Measurements from ENCODE around the gene TMEM200A. TPM values are rescaled to one million over a fixed set of nuclear protein-coding genes. Genes with fewer than 3 reads are reported as not detected.

Gene TMEM200A
- total RNA-seq, 1 donor from 2014 or later = 3.5 TPM

- no peak for DNase-seq (ENCODE audit: low spot score)
- Mint-ChIP-seq H3K4me3 (ENCODE audit: unreplicated experiment) (no peak overlapping the region), H3K27ac (ENCODE audit: unreplicated experiment) (no peak overlapping the region), H3K4me1 (ENCODE audit: unreplicated experiment) (no peaks in the 10 kb centered on the region), H3K27me3 (ENCODE audit: unreplicated experiment) (no peaks in the 10 kb centered on the region), H3K36me3 (ENCODE audit: low read depth, unreplicated experiment) (peaks cover 5% of the 10 kb centered on the region), H3K9me3 (ENCODE audit: unreplicated experiment) (no peaks in the 10 kb centered on the region)
- no peak for TF ChIP-seq CTCF (IDR thresholded peaks at IDR 0.05; ENCODE audit: unreplicated experiment)
Observed at GRCh38 chr6:130412556-130413290, 46.9 kb downstream of the TMEM200A start.

- TF ChIP-seq CTCF (IDR thresholded peaks at IDR 0.05; ENCODE audit: unreplicated experiment) = no peak
- Mint-ChIP-seq H3K4me3 (ENCODE audit: unreplicated experiment) (no peak overlapping the region), H3K36me3 (ENCODE audit: low read depth, unreplicated experiment) (no peaks in the 10 kb centered on the region), H3K27me3 (ENCODE audit: unreplicated experiment) (no peaks in the 10 kb centered on the region), H3K27ac (ENCODE audit: unreplicated experiment) (no peak overlapping the region), H3K9me3 (ENCODE audit: unreplicated experiment) (no peaks in the 10 kb centered on the region), H3K4me1 (ENCODE audit: unreplicated experiment) (no peaks in the 10 kb centered on the region)
- DNase-seq (ENCODE audit: low spot score) = no peak
Observed at GRCh38 chr6:130417951-130418350, 52.1 kb downstream of the TMEM200A start.

- no peaks in the 10 kb centered on the region for H3K27me3 Mint-ChIP-seq (ENCODE audit: unreplicated experiment)
- no peak overlapping the region for H3K27ac Mint-ChIP-seq (ENCODE audit: unreplicated experiment)
- TF ChIP-seq CTCF (IDR thresholded peaks at IDR 0.05; ENCODE audit: unreplicated experiment) = no peak
- peaks cover 4% of the 10 kb centered on the region for H3K4me1 Mint-ChIP-seq (ENCODE audit: unreplicated experiment)
- no peaks in the 10 kb centered on the region for H3K36me3 Mint-ChIP-seq (ENCODE audit: low read depth, unreplicated experiment)
- no peak overlapping the region for H3K4me3 Mint-ChIP-seq (ENCODE audit: unreplicated experiment)
- H3K9me3 Mint-ChIP-seq (ENCODE audit: unreplicated experiment) = no peaks in the 10 kb centered on the region
- DNase-seq (ENCODE audit: low spot score) = no peak
Observed at GRCh38 chr6:130420911-130421310, 55.1 kb downstream of the TMEM200A start.

- H3K36me3 Mint-ChIP-seq (ENCODE audit: low read depth, unreplicated experiment) = no peaks in the 10 kb centered on the region
- no peaks in the 10 kb centered on the region for H3K27me3 Mint-ChIP-seq (ENCODE audit: unreplicated experiment)
- H3K4me1 Mint-ChIP-seq (ENCODE audit: unreplicated experiment) = peaks cover 4% of the 10 kb centered on the region
- DNase-seq (ENCODE audit: low spot score) = no peak
- H3K9me3 Mint-ChIP-seq (ENCODE audit: unreplicated experiment) = no peaks in the 10 kb centered on the region
- H3K27ac Mint-ChIP-seq (ENCODE audit: unreplicated experiment) = no peak overlapping the region
- no peak for TF ChIP-seq CTCF (IDR thresholded peaks at IDR 0.05; ENCODE audit: unreplicated experiment)
- no peak overlapping the region for H3K4me3 Mint-ChIP-seq (ENCODE audit: unreplicated experiment)
Observed at GRCh38 chr6:130421585-130421984, 55.8 kb downstream of the TMEM200A start.

DNA sequence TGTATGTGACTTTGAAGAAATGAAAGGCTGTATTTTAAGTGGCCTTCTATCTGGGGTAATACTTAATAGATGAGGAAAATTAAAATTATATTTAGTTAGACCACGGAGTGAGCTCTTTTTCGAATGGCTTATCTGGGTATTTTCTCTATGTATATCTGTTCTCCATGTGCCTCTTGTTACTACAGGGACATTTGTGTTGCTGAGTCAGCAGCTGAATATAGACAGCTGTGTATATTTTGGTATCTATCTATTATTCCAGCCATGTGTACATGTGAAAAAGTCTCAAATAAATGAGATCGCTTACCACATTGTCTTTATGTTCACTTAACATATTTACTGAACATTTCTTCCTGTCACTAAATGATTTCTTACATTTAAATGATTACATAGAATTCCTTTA is 57.2 kb downstream of the TMEM200A start:
- DNase-seq (ENCODE audit: low spot score) = no peak
- Mint-ChIP-seq H3K4me1 (ENCODE audit: unreplicated experiment) (peaks cover 9% of the 10 kb centered on the region), H3K4me3 (ENCODE audit: unreplicated experiment) (no peak overlapping the region), H3K27ac (ENCODE audit: unreplicated experiment) (no peak overlapping the region), H3K36me3 (ENCODE audit: low read depth, unreplicated experiment) (no peaks in the 10 kb centered on the region), H3K9me3 (ENCODE audit: unreplicated experiment) (no peaks in the 10 kb centered on the region), H3K27me3 (ENCODE audit: unreplicated experiment) (no peaks in the 10 kb centered on the region)
- TF ChIP-seq CTCF (IDR thresholded peaks at IDR 0.05; ENCODE audit: unreplicated experiment) = no peak
